ENCODE data around the gene PNKD. TPM values are rescaled to one million over a fixed set of nuclear protein-coding genes. Genes with fewer than 3 reads are reported as not detected.

The PNKD gene
- total and polyA plus RNA-seq, 10 of the 15 experiments (the other 5 are each of a cell fraction or from before 2014, with no cell fraction given): 27.2 to 106 (median 61.3) TPM

DNA sequence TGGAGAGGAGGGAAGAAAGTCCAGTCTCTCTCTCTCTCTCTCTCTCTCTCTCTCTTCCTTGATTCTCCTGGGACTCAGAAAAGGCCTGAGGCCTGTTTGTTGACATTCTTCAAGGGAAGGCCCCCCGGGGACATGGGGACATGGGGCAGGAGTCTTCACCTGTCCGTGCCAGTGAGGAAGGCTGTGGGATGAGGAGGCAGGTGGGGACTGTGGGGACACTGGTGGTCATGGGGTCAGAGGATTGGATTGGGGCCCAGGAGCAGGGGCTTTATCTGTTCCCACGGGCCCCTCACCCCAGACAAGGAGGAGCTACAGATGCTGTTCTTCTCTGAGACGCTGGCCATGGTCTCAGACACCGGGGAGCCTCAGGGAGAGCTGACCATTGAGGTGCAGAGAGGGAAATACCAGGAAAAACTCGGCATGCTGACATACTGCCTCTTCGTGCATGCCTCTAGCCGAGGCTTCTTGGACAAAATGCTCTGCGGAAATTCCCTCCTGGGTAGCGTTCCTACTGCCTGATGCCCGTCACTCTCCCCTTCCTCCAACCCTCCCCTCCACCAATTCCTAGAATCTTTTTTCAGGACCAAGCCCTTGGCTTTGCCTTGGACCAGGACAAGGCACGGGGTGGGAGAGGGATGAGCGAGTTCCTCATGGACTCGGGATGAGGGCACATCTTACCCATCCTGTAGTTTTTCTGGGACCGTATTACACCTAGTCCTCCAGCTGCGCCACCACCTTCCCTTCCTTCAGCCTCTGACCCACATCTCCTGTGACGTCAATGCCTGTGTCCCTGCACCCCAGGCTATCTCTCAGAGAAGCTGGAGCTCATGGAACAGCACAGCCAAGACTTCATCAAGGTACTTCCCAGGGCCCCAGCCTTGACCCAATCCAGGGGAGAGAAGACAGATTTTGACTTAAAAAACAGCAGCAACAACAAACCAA is 87.2 kb downstream of the PNKD start (continued):
- TF ChIP-seq, protein P1, sequence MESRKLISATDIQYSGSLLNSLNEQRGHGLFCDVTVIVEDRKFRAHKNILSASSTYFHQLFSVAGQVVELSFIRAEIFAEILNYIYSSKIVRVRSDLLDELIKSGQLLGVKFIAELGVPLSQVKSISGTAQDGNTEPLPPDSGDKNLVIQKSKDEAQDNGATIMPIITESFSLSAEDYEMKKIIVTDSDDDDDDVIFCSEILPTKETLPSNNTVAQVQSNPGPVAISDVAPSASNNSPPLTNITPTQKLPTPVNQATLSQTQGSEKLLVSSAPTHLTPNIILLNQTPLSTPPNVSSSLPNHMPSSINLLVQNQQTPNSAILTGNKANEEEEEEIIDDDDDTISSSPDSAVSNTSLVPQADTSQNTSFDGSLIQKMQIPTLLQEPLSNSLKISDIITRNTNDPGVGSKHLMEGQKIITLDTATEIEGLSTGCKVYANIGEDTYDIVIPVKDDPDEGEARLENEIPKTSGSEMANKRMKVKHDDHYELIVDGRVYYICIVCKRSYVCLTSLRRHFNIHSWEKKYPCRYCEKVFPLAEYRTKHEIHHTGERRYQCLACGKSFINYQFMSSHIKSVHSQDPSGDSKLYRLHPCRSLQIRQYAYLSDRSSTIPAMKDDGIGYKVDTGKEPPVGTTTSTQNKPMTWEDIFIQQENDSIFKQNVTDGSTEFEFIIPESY (IDR thresholded peaks at IDR 0.05): no peak
- TF ChIP-seq NR2C1 (IDR thresholded peaks at IDR 0.05) (no peak), SREBF2 (IDR thresholded peaks at IDR 0.05; ENCODE audit: low read length) (no peak)
- TF ChIP-seq, protein P2, sequence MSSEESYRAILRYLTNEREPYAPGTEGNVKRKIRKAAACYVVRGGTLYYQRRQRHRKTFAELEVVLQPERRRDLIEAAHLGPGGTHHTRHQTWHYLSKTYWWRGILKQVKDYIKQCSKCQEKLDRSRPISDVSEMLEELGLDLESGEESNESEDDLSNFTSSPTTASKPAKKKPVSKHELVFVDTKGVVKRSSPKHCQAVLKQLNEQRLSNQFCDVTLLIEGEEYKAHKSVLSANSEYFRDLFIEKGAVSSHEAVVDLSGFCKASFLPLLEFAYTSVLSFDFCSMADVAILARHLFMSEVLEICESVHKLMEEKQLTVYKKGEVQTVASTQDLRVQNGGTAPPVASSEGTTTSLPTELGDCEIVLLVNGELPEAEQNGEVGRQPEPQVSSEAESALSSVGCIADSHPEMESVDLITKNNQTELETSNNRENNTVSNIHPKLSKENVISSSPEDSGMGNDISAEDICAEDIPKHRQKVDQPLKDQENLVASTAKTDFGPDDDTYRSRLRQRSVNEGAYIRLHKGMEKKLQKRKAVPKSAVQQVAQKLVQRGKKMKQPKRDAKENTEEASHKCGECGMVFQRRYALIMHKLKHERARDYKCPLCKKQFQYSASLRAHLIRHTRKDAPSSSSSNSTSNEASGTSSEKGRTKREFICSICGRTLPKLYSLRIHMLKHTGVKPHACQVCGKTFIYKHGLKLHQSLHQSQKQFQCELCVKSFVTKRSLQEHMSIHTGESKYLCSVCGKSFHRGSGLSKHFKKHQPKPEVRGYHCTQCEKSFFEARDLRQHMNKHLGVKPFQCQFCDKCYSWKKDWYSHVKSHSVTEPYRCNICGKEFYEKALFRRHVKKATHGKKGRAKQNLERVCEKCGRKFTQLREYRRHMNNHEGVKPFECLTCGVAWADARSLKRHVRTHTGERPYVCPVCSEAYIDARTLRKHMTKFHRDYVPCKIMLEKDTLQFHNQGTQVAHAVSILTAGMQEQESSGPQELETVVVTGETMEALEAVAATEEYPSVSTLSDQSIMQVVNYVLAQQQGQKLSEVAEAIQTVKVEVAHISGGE (CRISPR knock-in tag; IDR thresholded peaks at IDR 0.05): no peak
- TF ChIP-seq, protein P3, sequence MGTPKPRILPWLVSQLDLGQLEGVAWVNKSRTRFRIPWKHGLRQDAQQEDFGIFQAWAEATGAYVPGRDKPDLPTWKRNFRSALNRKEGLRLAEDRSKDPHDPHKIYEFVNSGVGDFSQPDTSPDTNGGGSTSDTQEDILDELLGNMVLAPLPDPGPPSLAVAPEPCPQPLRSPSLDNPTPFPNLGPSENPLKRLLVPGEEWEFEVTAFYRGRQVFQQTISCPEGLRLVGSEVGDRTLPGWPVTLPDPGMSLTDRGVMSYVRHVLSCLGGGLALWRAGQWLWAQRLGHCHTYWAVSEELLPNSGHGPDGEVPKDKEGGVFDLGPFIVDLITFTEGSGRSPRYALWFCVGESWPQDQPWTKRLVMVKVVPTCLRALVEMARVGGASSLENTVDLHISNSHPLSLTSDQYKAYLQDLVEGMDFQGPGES (IDR thresholded peaks at IDR 0.05): no peak
